Urinary bladder (tissue), 2 donors: ENCODE measurements around the gene CSNK1G1. TPM values are rescaled to one million over a fixed set of nuclear protein-coding genes. Genes with fewer than 3 reads are reported as not detected.

Experiments
- polyA plus RNA-seq: library from polyadenylated mRNA; stranded (reverse); fragments of 200-250 nt; gene quantifications from one replicate; pipeline ENCODE4 v1.2.3, GENCODE V29; 2013
- small RNA-seq: library from RNA; depleted of rRNA; stranded (forward); fragments of <200 nt; gene quantifications from one replicate; pipeline ENCODE3, GENCODE V24; 2014
- total RNA-seq: library from RNA; depleted of rRNA; stranded (reverse); fragments of >200 nt; gene quantifications from one replicate; pipeline ENCODE4 v1.2.3, GENCODE V29; 2014
- donor health status: healthy.

The CSNK1G1 gene
- total and polyA plus RNA-seq, 2 donors = 5.7 to 40.1 TPM

Small RNAs within 50 kb of the gene (small RNA-seq; reads per million reads assigned to genes)
- not detected for gene RF00554

Other genes starting within 250 kb of the CSNK1G1 start
- gene SNX22, start 204.4 kb downstream of the CSNK1G1 start, total RNA-seq = 0.42 TPM
- 1.1 TPM for gene SNX22, start 204.4 kb downstream of the CSNK1G1 start, polyA plus RNA-seq
- gene PPIB, start 193.2 kb downstream of the CSNK1G1 start, total RNA-seq = 309 TPM
- gene PPIB, start 193.2 kb downstream of the CSNK1G1 start, polyA plus RNA-seq = 420 TPM
- 41.5 TPM for gene PCLAF, start 25.3 kb upstream of the CSNK1G1 start, total RNA-seq
- 1.8 TPM for gene PCLAF, start 25.3 kb upstream of the CSNK1G1 start, polyA plus RNA-seq
- 21.0 TPM for gene TRIP4, start 31.7 kb upstream of the CSNK1G1 start, total RNA-seq
- gene TRIP4, start 31.7 kb upstream of the CSNK1G1 start, polyA plus RNA-seq = 20.9 TPM
- 23.7 TPM for gene ZNF609, start 104.4 kb upstream of the CSNK1G1 start, total RNA-seq
- 15.0 TPM for gene ZNF609, start 104.4 kb upstream of the CSNK1G1 start, polyA plus RNA-seq